H1 (cell line): ENCODE results near the gene IFI27L1. TPM values are rescaled to one million over a fixed set of nuclear protein-coding genes. Genes with fewer than 3 reads are reported as not detected.

Experiments used
- BACH1 ChIP-seq: IDR thresholded peaks from 2 replicates; pipeline ENCODE4 v1.6.1; 2012; ENCODE audit warnings: low read length, improper control_type of control experiment
- BRCA1 ChIP-seq: IDR thresholded peaks from 2 replicates; pipeline ENCODE4 v1.6.1; 2012; ENCODE audit warnings: low read depth, low read length, improper control_type of control experiment
- CBX5 ChIP-seq: fragments of 300-800, 300-1000 bp; sonication (generic); IDR thresholded peaks from 2 replicates; pipeline ENCODE4 v1.7.1; 2016; ENCODE audit warnings: antibody characterized with exemption, low read length, low read depth
- CHD1 ChIP-seq: IDR thresholded peaks from 2 replicates; pipeline ENCODE4 v1.6.1; 2012; ENCODE audit warnings: low read depth, low read length, improper control_type of control experiment
- JUND ChIP-seq: IDR thresholded peaks from 2 replicates; pipeline ENCODE4 v1.6.1; 2011; ENCODE audit warnings: mild to moderate bottlenecking, improper control_type of control experiment, low read length
- MAFK ChIP-seq: IDR thresholded peaks from 2 replicates; pipeline ENCODE4 v1.6.1; 2012; ENCODE audit warnings: low read depth, mild to moderate bottlenecking, improper control_type of control experiment, low read length
- PHF8 ChIP-seq: fragments of 200-600 bp; sonication (generic); conservative IDR thresholded peaks from 2 replicates; pipeline ENCODE4 v1.7.1; 2012; ENCODE audit warnings: low read depth, mild to moderate bottlenecking, inconsistent platforms, low read length, moderate library complexity
- RAD21 ChIP-seq, 2 experiments: IDR thresholded peaks in 1 of 2; conservative IDR thresholded peaks in 1 of 2; 2 replicates each; pipeline ENCODE4 v1.6.1; 2011; ENCODE audit warnings: low read depth in 2 of 2, low read length in 2 of 2, improper control_type of control experiment in 1 of 2, inconsistent platforms in 1 of 2, mild to moderate bottlenecking in 1 of 2, moderate library complexity in 1 of 2
- RBBP5 ChIP-seq: IDR thresholded peaks from 2 replicates; pipeline ENCODE4 v1.7.1; 2012; ENCODE audit warnings: low read depth, mild to moderate bottlenecking, inconsistent platforms, low read length, moderate library complexity, borderline replicate concordance
- SAP30 ChIP-seq: fragments of 300-600 bp; sonication (generic); IDR thresholded peaks from 2 replicates; pipeline ENCODE4 v1.7.1; 2012; ENCODE audit warnings: low read length, moderate library complexity, mild to moderate bottlenecking, inconsistent platforms; ENCODE audit not compliant: insufficient read depth, insufficient replicate concordance
- SIN3A ChIP-seq, 2 experiments: IDR thresholded peaks in 1 of 2; conservative IDR thresholded peaks in 1 of 2; 2 replicates each; pipeline ENCODE4 v1.6.1; 2011 to 2012; ENCODE audit warnings: low read length in 2 of 2, improper control_type of control experiment in 1 of 2, low read depth in 1 of 2, mild to moderate bottlenecking in 1 of 2
- SIX5 ChIP-seq: IDR thresholded peaks from 2 replicates; pipeline ENCODE4 v1.6.1; 2011; ENCODE audit warnings: mild to moderate bottlenecking, low read depth, low read length
- YY1 ChIP-seq: IDR thresholded peaks from 2 replicates; pipeline ENCODE4 v1.6.1; 2011; ENCODE audit warnings: low read depth, mild to moderate bottlenecking, low read length
- polyA plus RNA-seq, 7 experiments: library from polyadenylated mRNA; depleted of rRNA in 3 of 7; stranded (reverse) in 5 of 7; unstranded in 2 of 7; fragments of >200 nt in 5 of 7; fragments of 200-250 nt in 2 of 7; gene quantifications; 1 replicate in 5 of 7; 2 replicates in 1 of 7; 4 replicates in 1 of 7; pipeline versions ENCODE4 v1.2.1 to v1.2.3, GENCODE V29; 2011 to 2013; ENCODE audit warnings: missing spikeins in 2 of 7, mixed read lengths in 2 of 7
- total RNA-seq: library from RNA; stranded (reverse); fragmentation: NEBNext Ultra II Directional; extraction: Animal tissue kit (Norgen Biotek cat#: 25700); gene quantifications from 2 replicates; pipeline ENCODE4 v1.2.1, GENCODE V29; 2021

IFI27L1 gene
- total and polyA plus RNA-seq, 2 of the 8 experiments (the other 6 are each of a cell fraction or from before 2014, with no cell fraction given) = 21.2 to 30.5 TPM

DNA sequence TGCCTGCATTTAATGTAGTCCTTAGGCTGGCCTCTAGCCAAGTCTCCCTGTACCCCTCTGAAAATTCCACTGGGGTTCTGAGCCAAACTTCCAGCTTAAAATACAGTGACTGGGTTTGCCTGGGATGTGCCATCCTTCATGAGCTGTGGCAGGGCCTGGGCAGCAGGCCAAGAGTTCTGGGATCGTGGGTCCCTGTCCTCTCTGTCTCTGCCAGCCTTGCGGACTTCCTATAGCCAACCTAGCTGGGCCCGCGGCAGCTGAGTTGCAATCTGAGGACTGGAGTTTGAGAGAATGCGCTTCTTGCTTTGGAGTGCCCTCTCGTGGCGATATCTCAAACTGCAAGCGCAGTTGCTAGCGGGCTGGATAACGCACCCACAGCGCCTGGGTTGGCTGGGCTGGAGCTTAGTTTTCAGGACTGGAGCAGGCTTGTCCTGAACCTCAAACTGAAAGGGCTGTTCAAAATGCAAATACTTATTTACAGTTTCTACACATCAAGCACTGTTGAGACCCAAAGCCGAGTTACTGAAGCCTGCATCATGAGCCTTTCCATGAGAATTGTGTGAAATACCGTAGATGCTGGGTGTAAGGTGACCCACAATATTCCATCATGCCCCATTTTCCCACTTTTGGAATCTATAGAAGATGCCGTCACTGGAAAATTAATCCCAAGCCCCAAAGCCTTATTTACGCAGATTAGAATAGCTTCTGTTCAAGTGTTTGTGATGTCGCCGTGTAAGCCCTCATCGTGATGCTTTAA lies 55.6 kb downstream of the IFI27L1 start (continued):
- no peak for TF ChIP-seq BRCA1
- TF ChIP-seq BACH1 = no peak
- TF ChIP-seq YY1 = no peak
- peak; percentile 91 to 95 for TF ChIP-seq RAD21 (IDR thresholded peaks at IDR 0.05 in 1 of 2, conservative IDR thresholded peaks at IDR 0.05 in 1 of 2; ENCODE audit: low read depth in 2 of 2, low read length in 2 of 2)
- no peak for TF ChIP-seq SIX5
- TF ChIP-seq CHD1 = no peak
- TF ChIP-seq SIN3A (conservative IDR thresholded peaks at IDR 0.05 in 1 of 2, IDR thresholded peaks at IDR 0.05 in 1 of 2; ENCODE audit: low read depth in 1 of 2, low read length in 2 of 2) = 0 out of 4 replicates have a peak, but pooled peaks of 1 of the 2 experiments have one; percentile 45
- TF ChIP-seq JUND = no peak
- no peak for TF ChIP-seq MAFK
- TF ChIP-seq PHF8 = no peak
- no peak for TF ChIP-seq SAP30
- no peak for TF ChIP-seq CBX5
- TF ChIP-seq RBBP5 = no peak
